Activated CD4-positive, alpha-beta T cell treated with anti-CD3 and anti-CD28 coated beads for 4 hours (primary cell): ENCODE results near the gene APH1B.

Source experiments
- DNase-seq, 2 donors: peaks; one replicate each; pipeline ENCODE4 v3.0.0-alpha.2; 2020

The APH1B gene

GRCh38 chr15:63254991-63255390 lies 22.4 kb upstream of the APH1B start:
- DNase-seq, result no peak

GRCh38 chr15:63255489-63255990 lies 21.9 kb upstream of the APH1B start:
- DNase-seq, result no peak

GRCh38 chr15:63256433-63257274 lies 20.8 kb upstream of the APH1B start:
- no peak for DNase-seq

- DNase-seq, result no peak
These were observed 18.7 kb upstream of the APH1B start for GRCh38 chr15:63258658-63259057.

DNA sequence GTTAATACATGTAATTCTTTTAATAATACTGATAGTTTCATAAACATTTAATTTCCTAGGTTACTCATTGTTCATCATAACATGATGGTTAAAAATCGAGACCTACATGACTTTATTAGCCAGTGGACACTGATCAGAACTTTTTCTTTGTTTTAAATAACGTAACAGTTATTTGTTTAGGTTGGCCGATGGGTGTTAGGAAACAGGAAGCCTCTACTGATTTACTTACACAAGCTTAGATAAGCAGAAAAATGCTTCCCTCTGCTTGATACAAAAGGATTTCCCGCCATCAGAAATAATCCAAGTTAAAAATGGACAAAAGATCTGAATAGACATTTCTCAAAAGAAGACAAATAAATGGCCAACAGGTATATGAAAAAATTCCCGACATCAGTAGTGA lies 16.6 kb upstream of the APH1B start:
- DNase-seq, result no peak

DNA sequence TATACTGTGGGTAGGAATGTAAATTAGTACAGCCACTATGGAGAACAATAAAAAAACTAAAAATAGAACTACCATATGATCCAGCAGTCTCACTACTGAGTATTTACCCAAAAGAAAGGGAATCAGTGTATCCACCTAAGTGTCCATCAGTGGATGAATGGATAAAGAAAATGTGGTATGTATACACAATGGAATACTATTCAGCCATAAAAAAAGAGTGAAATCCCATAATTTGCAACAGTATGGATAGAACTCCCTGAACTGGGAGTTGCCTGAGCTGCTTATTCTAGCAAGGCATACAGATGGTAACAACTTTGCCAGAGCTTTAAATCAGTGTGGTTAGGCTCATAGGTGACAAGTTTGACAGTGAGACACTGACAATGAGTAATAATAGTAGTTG lies 16.1 kb upstream of the APH1B start:
- no peak for DNase-seq

GRCh38 chr15:63263519-63263918 lies 13.9 kb upstream of the APH1B start:
- DNase-seq, result no peak

DNA sequence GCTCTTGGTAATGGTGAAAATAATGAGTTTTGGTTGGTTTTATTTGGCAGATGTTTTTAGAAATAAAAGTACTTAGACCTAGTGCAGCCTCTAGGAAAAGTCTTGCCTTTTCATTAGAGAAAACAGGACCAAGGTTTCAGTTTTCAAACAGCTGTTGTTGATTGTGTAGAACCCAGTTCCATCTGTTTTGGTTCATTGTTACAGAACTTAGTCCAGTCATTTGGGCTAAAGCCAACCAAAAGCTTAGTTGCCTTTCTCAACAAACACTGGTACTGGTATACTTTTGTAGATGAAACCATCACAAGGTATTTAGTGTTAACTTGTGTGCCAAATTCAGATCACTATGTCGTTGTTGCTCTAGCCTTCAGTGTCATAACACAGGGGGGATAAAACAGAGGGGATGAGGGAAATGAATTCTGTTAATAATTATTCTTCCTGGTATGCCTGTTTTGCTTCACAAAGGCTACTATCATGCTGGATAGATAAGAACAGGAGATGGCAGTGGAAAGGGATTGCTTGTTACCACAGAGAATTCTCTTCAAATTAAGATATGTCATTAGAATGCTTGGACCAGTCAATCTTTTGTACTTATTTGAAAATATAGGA lies 12.6 kb upstream of the APH1B start:
- DNase-seq, result no peak

- no peak for DNase-seq
These were observed 3.0 kb upstream of the APH1B start for GRCh38 chr15:63274427-63274826.

GRCh38 chr15:63276342-63277037 lies 915 bp upstream of the APH1B start:
- no peak for DNase-seq

DNA sequence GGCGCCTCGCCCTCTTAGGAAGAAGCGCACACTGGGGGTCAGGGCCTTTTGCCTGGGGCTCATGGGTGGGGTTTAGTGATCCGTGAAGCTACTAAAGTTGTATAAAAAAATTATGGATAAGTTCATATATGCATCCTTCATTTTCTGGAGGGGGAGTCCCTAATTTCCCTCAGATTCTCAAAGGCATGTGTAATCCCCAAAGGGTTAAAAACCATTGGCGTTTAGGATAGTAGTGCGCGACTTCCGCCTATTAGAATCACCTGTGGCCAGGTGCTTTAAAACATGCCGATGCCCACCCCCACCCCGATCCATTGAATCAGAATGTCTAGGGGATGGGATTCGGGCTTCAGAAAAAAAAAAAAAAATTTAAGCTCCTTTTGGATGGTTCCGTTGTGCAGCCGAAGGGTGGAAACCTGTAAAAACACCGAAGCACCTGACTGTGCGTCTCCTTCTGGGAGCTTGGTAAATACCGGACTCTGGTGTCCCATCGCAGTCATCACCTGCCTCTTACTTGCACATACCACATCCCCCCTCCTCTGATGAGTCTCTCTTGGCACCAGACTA lies 570 bp downstream of the APH1B start:
- no peak for DNase-seq

DNA sequence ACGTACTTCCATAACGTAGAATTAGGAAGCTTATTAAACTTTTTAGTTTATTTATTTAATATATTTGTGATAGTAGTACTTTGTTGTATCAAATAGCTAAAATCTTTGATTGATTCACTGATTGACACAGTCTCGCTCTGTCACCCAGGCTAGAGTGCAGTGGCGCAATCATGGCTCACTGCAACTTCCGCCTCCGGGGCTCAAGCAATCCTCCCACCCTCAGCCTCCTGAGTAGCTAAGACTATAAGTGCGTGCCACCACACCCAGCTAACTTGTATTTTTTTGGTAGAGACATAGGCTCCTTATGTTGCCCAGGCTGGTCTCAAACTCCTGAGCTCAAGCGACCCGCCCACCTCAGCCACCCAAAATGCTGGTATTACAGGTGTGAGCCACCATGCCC lies 5.7 kb downstream of the APH1B start:
- DNase-seq, result no peak

DNA sequence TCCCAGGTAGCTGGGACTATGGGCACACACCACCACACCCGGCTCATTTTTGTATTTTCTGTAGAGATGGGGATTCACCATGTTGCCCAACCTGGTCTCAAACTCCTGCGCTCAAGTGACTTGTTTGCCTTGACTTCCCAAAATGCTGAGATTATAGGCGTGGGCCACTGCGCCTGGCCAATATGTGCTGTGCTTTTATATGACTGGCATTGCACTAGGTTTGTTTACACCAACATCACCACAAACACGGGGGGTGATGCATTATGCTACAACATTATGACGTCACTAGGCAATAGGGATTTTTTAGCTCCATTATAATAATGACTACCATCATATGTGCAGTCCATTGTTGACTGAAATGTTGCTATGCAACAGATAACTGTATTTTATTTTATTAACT lies 6.9 kb downstream of the APH1B start:
- no peak for DNase-seq

GRCh38 chr15:63287109-63287508 lies 9.7 kb downstream of the APH1B start:
- DNase-seq, result no peak

DNA sequence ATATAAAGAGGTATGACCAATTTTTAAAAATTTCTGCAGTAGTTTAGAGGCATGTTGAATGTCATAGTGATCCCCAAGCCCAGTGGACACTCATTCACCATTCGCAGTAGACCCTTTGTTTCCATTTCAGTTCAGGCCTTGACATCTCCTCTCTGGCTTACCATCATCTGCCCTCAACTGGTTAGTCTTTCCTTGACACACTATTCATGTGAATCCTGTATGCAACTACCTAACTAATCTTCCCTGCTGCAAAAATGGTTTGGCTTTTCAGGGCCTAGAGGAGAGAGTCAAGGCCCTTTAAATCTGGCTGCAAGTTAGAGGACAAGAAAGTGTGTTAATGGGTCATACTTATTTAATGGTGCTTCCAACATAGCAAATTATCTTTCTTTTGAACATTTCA lies 10.9 kb downstream of the APH1B start:
- DNase-seq, result no peak

GRCh38 chr15:63288778-63289378 lies 11.5 kb downstream of the APH1B start:
- DNase-seq, result no peak

DNA sequence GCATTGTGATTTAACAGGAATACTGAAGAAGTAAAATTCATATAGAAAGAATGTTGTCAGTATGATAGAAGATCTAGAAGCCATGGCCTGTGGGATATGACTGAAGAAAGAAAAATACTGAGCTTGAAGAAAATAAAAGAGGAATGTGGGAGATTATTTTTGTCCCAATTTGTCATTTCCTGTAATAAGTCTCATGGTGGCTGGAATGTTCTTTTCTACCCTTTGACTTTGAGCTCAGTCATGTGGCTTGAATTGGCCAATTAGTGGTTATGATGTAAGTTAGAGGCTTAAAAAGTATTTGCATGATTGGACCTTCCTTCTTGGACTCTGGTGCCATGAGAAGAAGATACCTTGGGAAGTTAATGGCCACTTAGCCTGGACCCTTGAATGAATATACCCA lies 14.1 kb downstream of the APH1B start:
- DNase-seq, result no peak

DNA sequence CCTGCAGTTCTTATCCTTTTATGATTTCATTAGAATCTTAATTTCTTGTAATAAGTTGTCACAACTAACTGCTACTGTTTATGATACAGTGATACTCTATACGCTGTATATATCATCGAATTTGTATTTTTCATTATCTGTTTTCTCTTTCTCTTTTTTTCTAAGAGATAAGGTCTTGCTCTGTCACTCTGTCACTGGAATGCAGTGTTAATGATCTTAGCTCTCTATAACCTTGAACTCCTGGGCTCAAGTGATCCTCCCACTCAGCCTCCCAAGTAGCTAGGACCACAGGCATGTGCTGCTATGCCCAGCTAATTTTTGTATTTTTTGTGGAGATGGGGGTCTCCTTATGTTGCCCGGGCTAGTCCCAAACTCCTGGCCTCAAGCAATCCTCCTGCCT lies 14.8 kb downstream of the APH1B start:
- no peak for DNase-seq

GRCh38 chr15:63292771-63293170 lies 15.4 kb downstream of the APH1B start:
- DNase-seq, result no peak

DNA sequence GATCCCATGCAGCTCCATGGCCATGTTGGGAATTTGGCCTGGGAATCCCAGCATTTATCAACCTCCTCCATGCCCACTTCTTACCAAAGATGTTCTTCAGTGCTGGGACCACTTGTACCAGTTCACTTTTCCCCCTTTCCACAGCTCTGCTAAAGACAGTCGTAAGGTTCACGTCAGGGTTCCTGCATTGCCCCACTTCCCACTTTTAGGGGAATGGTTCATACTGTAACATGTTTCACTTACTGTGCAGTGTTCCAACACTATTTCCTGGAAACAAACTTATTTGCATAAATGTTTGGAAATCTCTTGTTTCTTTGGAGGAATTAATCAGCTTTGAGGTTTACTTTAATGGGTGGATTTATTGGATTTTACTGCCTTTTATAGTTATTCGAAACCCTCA lies 17.0 kb downstream of the APH1B start:
- no peak for DNase-seq

DNA sequence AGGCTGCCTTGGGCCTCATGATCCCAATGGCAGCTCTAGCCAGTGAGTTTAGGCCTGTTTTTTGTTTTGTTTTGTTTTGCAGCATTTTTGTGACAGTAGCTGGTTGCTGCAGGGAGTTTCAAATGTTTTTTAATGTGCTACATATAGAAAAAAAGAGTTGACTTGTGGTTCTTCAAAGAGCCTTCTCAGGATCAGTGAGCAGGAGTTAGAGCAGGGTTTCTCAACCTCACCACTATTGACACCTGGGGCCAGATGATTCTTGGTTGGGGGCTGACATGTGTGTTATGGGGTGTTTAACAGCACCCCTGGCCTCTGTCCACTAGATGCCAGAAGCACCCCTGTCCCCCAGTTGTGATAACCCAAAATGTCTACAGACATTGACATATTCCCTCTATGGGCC lies 17.9 kb downstream of the APH1B start:
- DNase-seq, result no peak

DNA sequence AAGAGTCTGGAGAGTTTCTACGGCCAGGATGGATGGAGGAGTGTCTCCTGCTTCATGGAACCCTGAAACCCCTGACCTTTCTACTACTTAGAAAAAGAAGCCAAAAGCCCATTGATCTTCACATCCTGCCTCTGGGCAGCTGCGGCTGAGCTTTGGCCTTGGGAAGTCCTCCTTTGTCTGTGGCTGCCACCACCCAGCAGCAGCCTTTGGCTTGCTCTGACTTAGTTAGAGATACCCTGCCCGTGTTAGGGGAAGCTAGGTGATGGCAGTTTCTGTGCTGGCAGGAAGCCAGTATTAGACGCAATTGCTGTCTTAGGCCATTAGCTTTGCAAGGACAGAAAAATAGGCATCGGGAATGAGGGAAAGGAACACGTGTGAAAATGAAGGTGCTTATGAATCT lies 18.8 kb downstream of the APH1B start:
- no peak for DNase-seq

DNA sequence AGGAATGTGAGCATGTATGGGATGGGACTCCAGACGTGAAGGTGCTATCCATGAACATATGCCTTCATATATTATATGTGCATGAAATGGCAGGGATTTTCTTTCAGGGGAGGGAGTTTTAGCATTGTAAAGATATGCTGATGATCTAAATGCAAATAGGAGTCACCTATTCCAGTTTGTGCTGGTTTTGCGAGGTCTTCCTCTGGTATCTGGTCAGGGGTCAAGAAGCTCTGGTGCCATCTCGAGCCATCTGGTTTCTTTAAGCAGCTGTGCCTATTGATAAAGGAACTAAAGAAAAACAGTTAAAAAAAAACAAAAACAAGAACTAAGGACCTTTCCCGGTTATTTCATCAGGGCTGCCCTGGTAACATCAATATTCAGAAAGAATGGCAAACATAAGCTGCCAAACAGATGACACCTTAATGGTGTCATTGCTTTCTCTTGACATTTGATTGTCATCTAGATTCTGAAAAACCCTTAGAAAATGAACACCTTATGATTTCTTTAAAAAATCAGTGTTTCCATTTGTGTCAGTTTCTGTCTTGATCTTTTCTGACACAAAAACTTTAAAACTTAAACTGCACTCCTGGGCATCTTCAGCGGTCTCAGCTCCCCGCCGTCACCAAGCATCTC lies 22.7 kb downstream of the APH1B start:
- no peak for DNase-seq
